Neural progenitor cell (in vitro differentiated cells): ENCODE measurements around the gene BAIAP2. TPM values are rescaled to one million over a fixed set of nuclear protein-coding genes. Genes with fewer than 3 reads are reported as not detected.
"Not testable (repeated sequence)": the region's sequence is repeated elsewhere in the genome, so short reads cannot be mapped to it uniquely, and the experiment has no call there.

Source experiments
- DNase-seq: peaks from one replicate; pipeline ENCODE4 v3.0.0-alpha.2; 2016; ENCODE audit warnings: low spot score
- H2AFZ ChIP-seq: fragments of 200-600 bp; sonication (generic); replicated peaks from 2 replicates; pipeline ENCODE4 v1.6.1; 2016; ENCODE audit warnings: antibody characterized with exemption
- H3F3A ChIP-seq: fragments of 200-600 bp; sonication (generic); 2 replicates; pipeline ENCODE4 v1.6.1; 2016; ENCODE audit warnings: antibody characterized with exemption, low read depth
- H3K27ac ChIP-seq: fragments of 200-600 bp; sonication (generic); 2 replicates; pipeline ENCODE4 v1.5.1; 2016; ENCODE audit warnings: mild to moderate bottlenecking
- H3K27me3 ChIP-seq: fragments of 200-600 bp; sonication (generic); 2 replicates; pipeline ENCODE4 v1.6.1; 2016; ENCODE audit warnings: mild to moderate bottlenecking, moderate library complexity
- H3K36me3 ChIP-seq: fragments of 200-600 bp; sonication (generic); 2 replicates; pipeline ENCODE4 v1.5.1; 2016
- H3K4me1 ChIP-seq: fragments of 200-600 bp; sonication (generic); 2 replicates; pipeline ENCODE4 v1.6.1; 2016; ENCODE audit warnings: mixed run types
- H3K4me2 ChIP-seq: fragments of 200-600 bp; sonication (generic); 2 replicates; pipeline ENCODE4 v1.6.1; 2016
- H3K4me3 ChIP-seq: fragments of 200-600 bp; sonication (generic); 2 replicates; pipeline ENCODE4 v1.5.1; 2016
- H3K79me2 ChIP-seq: fragments of 200-600 bp; sonication (generic); 2 replicates; pipeline ENCODE4 v1.6.1; 2016; ENCODE audit warnings: low read depth
- H3K9ac ChIP-seq: fragments of 200-600 bp; sonication (generic); 2 replicates; pipeline ENCODE4 v1.6.1; 2016
- H3K9me3 ChIP-seq: fragments of 200-600 bp; sonication (generic); 2 replicates; pipeline ENCODE4 v1.5.1; 2016; ENCODE audit warnings: low read depth
- H4K20me1 ChIP-seq: fragments of 200-600 bp; sonication (generic); 2 replicates; pipeline ENCODE4 v1.6.1; 2016; ENCODE audit warnings: low read depth
- H3K27ac Mint-ChIP-seq: 3 replicates; pipeline ENCODE4 v1.8.0; 2021; ENCODE audit warnings: mixed read lengths
- H3K27me3 Mint-ChIP-seq: 2 replicates; pipeline ENCODE4 v1.8.0; 2022; ENCODE audit warnings: low read depth, mild to moderate bottlenecking, inconsistent platforms, moderate library complexity, mixed read lengths; ENCODE audit not compliant: insufficient read depth
- H3K36me3 Mint-ChIP-seq: 3 replicates; pipeline ENCODE4 v1.8.0; 2021; ENCODE audit warnings: mixed read lengths
- H3K4me1 Mint-ChIP-seq: 3 replicates; pipeline ENCODE4 v1.8.0; 2021; ENCODE audit warnings: mixed read lengths
- H3K4me3 Mint-ChIP-seq: 3 replicates; pipeline ENCODE4 v1.8.0; 2021; ENCODE audit warnings: mild to moderate bottlenecking, moderate library complexity, mixed read lengths
- H3K9me3 Mint-ChIP-seq: 3 replicates; pipeline ENCODE4 v1.8.0; 2020; ENCODE audit warnings: mixed read lengths
- EZH2 ChIP-seq: fragments of 200-600 bp; sonication (generic); IDR thresholded peaks from 2 replicates; pipeline ENCODE4 v1.6.1; 2017; ENCODE audit warnings: antibody characterized with exemption, mild to moderate bottlenecking, moderate library complexity
- EZH2phosphoT487 ChIP-seq: fragments of 200-600 bp; sonication (generic); IDR thresholded peaks from 2 replicates; pipeline ENCODE4 v1.6.1; 2017; ENCODE audit warnings: antibody characterized with exemption
- total RNA-seq: library from RNA; depleted of rRNA; stranded (reverse); fragments of >200 nt; gene quantifications from 2 replicates; pipeline ENCODE4 v1.2.3, GENCODE V29; 2015; ENCODE audit warnings: low replicate concordance
- TF ChIP-seq, protein P1 (sequence below): fragments of 200-600 bp; sonication (generic); IDR thresholded peaks from 2 replicates; pipeline ENCODE4 v1.5.1; 2017; ENCODE audit warnings: antibody characterized with exemption, mild to moderate bottlenecking

Gene BAIAP2
- total RNA-seq, 1 donor from 2014 or later: 15.6 TPM

DNA sequence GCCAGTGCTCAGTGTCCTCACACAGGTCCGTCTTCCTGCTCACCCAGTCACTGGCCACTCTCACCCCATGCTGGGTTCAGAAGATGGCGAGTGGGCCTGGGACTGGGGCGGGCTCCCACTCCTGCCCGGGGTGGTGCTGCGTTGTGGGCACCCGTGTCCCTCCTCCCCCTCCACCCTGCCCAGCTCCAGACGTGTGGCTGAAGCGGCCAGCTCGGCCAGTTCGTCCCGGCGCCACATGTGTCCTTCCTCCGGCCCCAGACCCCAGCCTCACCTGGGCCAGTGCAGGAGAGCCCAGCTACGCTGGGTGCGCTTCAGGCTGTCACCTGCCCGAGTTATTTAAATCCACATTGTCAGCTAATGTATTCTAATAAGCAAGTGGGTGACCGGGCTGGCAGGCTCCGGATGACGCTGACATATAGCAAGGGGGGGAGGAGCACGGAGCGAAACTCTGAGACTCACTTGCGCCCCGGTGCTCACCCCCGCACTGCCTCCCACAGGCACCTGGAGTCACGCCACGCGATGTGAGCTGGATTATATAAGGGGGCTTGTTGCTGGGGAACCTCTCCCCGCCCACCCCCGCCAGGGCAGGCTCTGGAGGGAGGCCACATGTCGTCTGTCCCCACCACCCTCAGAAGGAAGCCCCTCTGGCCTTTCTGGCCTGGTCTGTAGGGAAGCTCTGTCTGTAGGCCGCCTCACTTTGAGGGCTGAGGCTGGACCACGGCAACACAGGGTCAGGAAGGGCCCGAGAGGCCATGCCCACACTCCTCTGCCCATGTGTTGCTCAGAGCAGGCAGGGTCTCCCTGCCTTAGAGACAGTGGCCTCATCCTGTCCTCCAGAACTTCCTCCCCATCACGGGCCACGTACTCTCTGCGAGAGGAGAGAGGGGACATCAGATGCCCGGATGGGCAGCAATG, 7.1 kb upstream of the BAIAP2 start:
- H3K4me1 ChIP-seq: peaks cover 9% of the 10 kb centered on the region
- peaks cover 8% of the 10 kb centered on the region for H3F3A ChIP-seq
- H3K4me3 Mint-ChIP-seq: no peak overlapping the region
- no peak overlapping the region for H3K9ac ChIP-seq
- H3K27me3 ChIP-seq: peaks cover 11% of the 10 kb centered on the region
- H3K79me2 ChIP-seq: no peaks in the 10 kb centered on the region
- H2AFZ ChIP-seq: no peak overlapping the region
- peaks cover 46% of the 10 kb centered on the region for H3K4me1 Mint-ChIP-seq
- H3K9me3 Mint-ChIP-seq: no peaks in the 10 kb centered on the region
- H3K4me2 ChIP-seq: no peak overlapping the region
- H4K20me1 ChIP-seq: no peaks in the 10 kb centered on the region
- H3K27ac ChIP-seq: no peak overlapping the region
- DNase-seq: no peak
- peaks cover 7% of the 10 kb centered on the region for H3K27me3 Mint-ChIP-seq
- H3K27ac Mint-ChIP-seq: no peak overlapping the region
- H3K36me3 Mint-ChIP-seq: peaks cover 4% of the 10 kb centered on the region
- H3K36me3 ChIP-seq: no peaks in the 10 kb centered on the region
- no peaks in the 10 kb centered on the region for H3K9me3 ChIP-seq
- H3K4me3 ChIP-seq: no peak overlapping the region
- TF ChIP-seq, protein P1, sequence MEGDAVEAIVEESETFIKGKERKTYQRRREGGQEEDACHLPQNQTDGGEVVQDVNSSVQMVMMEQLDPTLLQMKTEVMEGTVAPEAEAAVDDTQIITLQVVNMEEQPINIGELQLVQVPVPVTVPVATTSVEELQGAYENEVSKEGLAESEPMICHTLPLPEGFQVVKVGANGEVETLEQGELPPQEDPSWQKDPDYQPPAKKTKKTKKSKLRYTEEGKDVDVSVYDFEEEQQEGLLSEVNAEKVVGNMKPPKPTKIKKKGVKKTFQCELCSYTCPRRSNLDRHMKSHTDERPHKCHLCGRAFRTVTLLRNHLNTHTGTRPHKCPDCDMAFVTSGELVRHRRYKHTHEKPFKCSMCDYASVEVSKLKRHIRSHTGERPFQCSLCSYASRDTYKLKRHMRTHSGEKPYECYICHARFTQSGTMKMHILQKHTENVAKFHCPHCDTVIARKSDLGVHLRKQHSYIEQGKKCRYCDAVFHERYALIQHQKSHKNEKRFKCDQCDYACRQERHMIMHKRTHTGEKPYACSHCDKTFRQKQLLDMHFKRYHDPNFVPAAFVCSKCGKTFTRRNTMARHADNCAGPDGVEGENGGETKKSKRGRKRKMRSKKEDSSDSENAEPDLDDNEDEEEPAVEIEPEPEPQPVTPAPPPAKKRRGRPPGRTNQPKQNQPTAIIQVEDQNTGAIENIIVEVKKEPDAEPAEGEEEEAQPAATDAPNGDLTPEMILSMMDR: no peak
- no peak for TF ChIP-seq EZH2phosphoT487

DNA sequence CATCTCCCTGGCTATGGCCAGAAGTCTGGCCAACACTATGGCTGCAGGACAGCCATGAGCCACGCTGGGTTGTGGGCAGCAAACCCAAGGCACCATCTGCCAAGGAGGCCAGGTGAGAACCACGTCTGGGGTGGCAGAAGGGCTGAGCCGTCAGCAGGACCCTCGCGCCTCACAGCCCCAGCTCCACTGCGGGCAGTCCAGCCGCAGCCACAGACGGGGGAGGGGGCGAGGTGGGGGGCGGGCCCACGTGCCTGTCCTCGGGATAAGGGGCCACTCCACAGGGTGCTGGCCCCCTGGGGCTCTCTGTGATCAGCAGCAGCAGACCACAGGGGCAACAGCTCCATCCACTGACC, 6.5 kb upstream of the BAIAP2 start:
- H3K36me3 Mint-ChIP-seq: peaks cover 7% of the 10 kb centered on the region
- TF ChIP-seq EZH2phosphoT487 (no peak), EZH2 (no peak)
- TF ChIP-seq, protein P1: no peak

GRCh38 chr17:81029859-81030258, 5.1 kb upstream of the BAIAP2 start:
- no peaks in the 10 kb centered on the region for H3K79me2 ChIP-seq
- H4K20me1 ChIP-seq: peaks cover 8% of the 10 kb centered on the region
- peaks cover 9% of the 10 kb centered on the region for H3K27me3 Mint-ChIP-seq
- H3K36me3 ChIP-seq: no peaks in the 10 kb centered on the region
- no peak overlapping the region for H3K27ac ChIP-seq
- H2AFZ ChIP-seq: no peak overlapping the region
- no peak overlapping the region for H3K27ac Mint-ChIP-seq
- H3K4me1 Mint-ChIP-seq: peaks cover 51% of the 10 kb centered on the region
- no peak overlapping the region for H3K4me3 Mint-ChIP-seq
- TF ChIP-seq EZH2: no peak
- TF ChIP-seq EZH2phosphoT487: no peak
- TF ChIP-seq, protein P1: no peak
- no peaks in the 10 kb centered on the region for H3K9me3 Mint-ChIP-seq
- H3K27me3 ChIP-seq: peaks cover 10% of the 10 kb centered on the region
- H3K36me3 Mint-ChIP-seq: peaks cover 7% of the 10 kb centered on the region
- peaks cover 8% of the 10 kb centered on the region for H3F3A ChIP-seq
- no peaks in the 10 kb centered on the region for H3K9me3 ChIP-seq
- H3K9ac ChIP-seq: no peak overlapping the region
- no peak overlapping the region for H3K4me3 ChIP-seq
- H3K4me2 ChIP-seq: no peak overlapping the region
- peaks cover 14% of the 10 kb centered on the region for H3K4me1 ChIP-seq
- DNase-seq: no peak

More for the DNA sequence above, 6.5 kb upstream of the BAIAP2 start:
- H3K36me3 ChIP-seq: no peaks in the 10 kb centered on the region
- Mint-ChIP-seq H3K27me3 (peaks cover 6% of the 10 kb centered on the region), H3K4me3 (no peak overlapping the region), H3K27ac (no peak overlapping the region), H3K4me1 (peaks cover 48% of the 10 kb centered on the region), H3K9me3 (no peaks in the 10 kb centered on the region)
- H3K27me3 ChIP-seq: peaks cover 10% of the 10 kb centered on the region
- no peak overlapping the region for H3K27ac ChIP-seq
- peaks cover 8% of the 10 kb centered on the region for H3F3A ChIP-seq
- H3K4me1 ChIP-seq: peaks cover 11% of the 10 kb centered on the region
- H2AFZ ChIP-seq: no peak overlapping the region
- peaks cover 4% of the 10 kb centered on the region for H4K20me1 ChIP-seq
- no peak overlapping the region for H3K9ac ChIP-seq
- H3K4me2 ChIP-seq: no peak overlapping the region
- no peak for DNase-seq
- no peaks in the 10 kb centered on the region for H3K9me3 ChIP-seq
- no peaks in the 10 kb centered on the region for H3K79me2 ChIP-seq
- H3K4me3 ChIP-seq: no peak overlapping the region

GRCh38 chr17:81030312-81030711, 4.6 kb upstream of the BAIAP2 start:
- not testable (repeated sequence) for H3K4me2 ChIP-seq, H3K36me3 Mint-ChIP-seq, DNase-seq, H3K4me3 ChIP-seq, H3K27ac Mint-ChIP-seq, H3K9me3 ChIP-seq, H3F3A ChIP-seq, H3K9ac ChIP-seq, H3K9me3 Mint-ChIP-seq, H2AFZ ChIP-seq, H3K79me2 ChIP-seq, H3K36me3 ChIP-seq, H3K4me3 Mint-ChIP-seq, H4K20me1 ChIP-seq, H3K27me3 Mint-ChIP-seq, H3K27ac ChIP-seq
- Histone ChIP-seq H3K4me1 (peaks cover 11% of the 10 kb centered on the region), H3K27me3 (peaks cover 10% of the 10 kb centered on the region)
- peaks cover 47% of the 10 kb centered on the region for H3K4me1 Mint-ChIP-seq
